HG03097 (cell line): Measurements from ENCODE around the gene KCNAB1.
"Not testable (repeated sequence)": the region's sequence is repeated elsewhere in the genome, so short reads cannot be mapped to it uniquely, and the experiment has no call there.

ENCODE experiments used
- ATAC-seq: cut with Tn5 transposase; IDR thresholded peaks from one replicate; pipeline ENCODE4 v1.9.1; 2021; ENCODE audit not compliant: unreplicated experiment, low FRiP score

Gene KCNAB1

GRCh38 chr3:156174229-156174847 lies 54.0 kb downstream of the KCNAB1 start:
- ATAC-seq = no peak

GRCh38 chr3:156175570-156175969 lies 55.2 kb downstream of the KCNAB1 start:
- ATAC-seq = no peak

GRCh38 chr3:156176048-156176447 lies 55.7 kb downstream of the KCNAB1 start:
- ATAC-seq = no peak

GRCh38 chr3:156176629-156177210 lies 56.3 kb downstream of the KCNAB1 start:
- no peak for ATAC-seq

- ATAC-seq = no peak
Observed at GRCh38 chr3:156180077-156180476, 59.7 kb downstream of the KCNAB1 start.

GRCh38 chr3:156181509-156181908 lies 61.1 kb downstream of the KCNAB1 start:
- ATAC-seq = no peak

- ATAC-seq = no peak
Observed at GRCh38 chr3:156183396-156183795, 63.0 kb downstream of the KCNAB1 start.

- ATAC-seq = no peak
Observed at GRCh38 chr3:156184156-156184555, 63.8 kb downstream of the KCNAB1 start.

GRCh38 chr3:156187146-156187769 lies 66.9 kb downstream of the KCNAB1 start:
- ATAC-seq = no peak

GRCh38 chr3:156188757-156189156 lies 68.4 kb downstream of the KCNAB1 start:
- ATAC-seq = no peak

GRCh38 chr3:156189927-156190326 lies 69.5 kb downstream of the KCNAB1 start:
- no peak for ATAC-seq

GRCh38 chr3:156194945-156195344 lies 74.6 kb downstream of the KCNAB1 start:
- ATAC-seq = not testable (repeated sequence)

- ATAC-seq = not testable (repeated sequence)
Observed at GRCh38 chr3:156197152-156197551, 76.8 kb downstream of the KCNAB1 start.

GRCh38 chr3:156201411-156202405 lies 81.3 kb downstream of the KCNAB1 start:
- no peak for ATAC-seq

GRCh38 chr3:156206157-156206556 lies 85.8 kb downstream of the KCNAB1 start:
- no peak for ATAC-seq

GRCh38 chr3:156207802-156208685 lies 87.7 kb downstream of the KCNAB1 start:
- ATAC-seq = no peak

GRCh38 chr3:156209631-156210335 lies 89.4 kb downstream of the KCNAB1 start:
- ATAC-seq = no peak

- no peak for ATAC-seq
Observed at GRCh38 chr3:156211583-156211982, 91.2 kb downstream of the KCNAB1 start.

- ATAC-seq = no peak
Observed at GRCh38 chr3:156214676-156215075, 94.3 kb downstream of the KCNAB1 start.
